ENCODE measurements around the gene GDNF.
"Not testable (repeated sequence)": the region's sequence is repeated elsewhere in the genome, so short reads cannot be mapped to it uniquely, and the experiment has no call there.

- TF ChIP-seq, protein P1, sequence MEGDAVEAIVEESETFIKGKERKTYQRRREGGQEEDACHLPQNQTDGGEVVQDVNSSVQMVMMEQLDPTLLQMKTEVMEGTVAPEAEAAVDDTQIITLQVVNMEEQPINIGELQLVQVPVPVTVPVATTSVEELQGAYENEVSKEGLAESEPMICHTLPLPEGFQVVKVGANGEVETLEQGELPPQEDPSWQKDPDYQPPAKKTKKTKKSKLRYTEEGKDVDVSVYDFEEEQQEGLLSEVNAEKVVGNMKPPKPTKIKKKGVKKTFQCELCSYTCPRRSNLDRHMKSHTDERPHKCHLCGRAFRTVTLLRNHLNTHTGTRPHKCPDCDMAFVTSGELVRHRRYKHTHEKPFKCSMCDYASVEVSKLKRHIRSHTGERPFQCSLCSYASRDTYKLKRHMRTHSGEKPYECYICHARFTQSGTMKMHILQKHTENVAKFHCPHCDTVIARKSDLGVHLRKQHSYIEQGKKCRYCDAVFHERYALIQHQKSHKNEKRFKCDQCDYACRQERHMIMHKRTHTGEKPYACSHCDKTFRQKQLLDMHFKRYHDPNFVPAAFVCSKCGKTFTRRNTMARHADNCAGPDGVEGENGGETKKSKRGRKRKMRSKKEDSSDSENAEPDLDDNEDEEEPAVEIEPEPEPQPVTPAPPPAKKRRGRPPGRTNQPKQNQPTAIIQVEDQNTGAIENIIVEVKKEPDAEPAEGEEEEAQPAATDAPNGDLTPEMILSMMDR (IDR thresholded peaks at IDR 0.05; ENCODE audit: insufficient read depth, low read length): not testable (repeated sequence)
- TF ChIP-seq REST (IDR thresholded peaks at IDR 0.05; ENCODE audit: insufficient replicate concordance, low read depth); POLR2AphosphoS5 (IDR thresholded peaks at IDR 0.05; ENCODE audit: low read depth); SPI1 (IDR thresholded peaks at IDR 0.05; ENCODE audit: borderline replicate concordance, low read depth); GABPA (IDR thresholded peaks at IDR 0.05; ENCODE audit: low read depth): not testable (repeated sequence)
These were observed 43.4 kb downstream of the GDNF start for GRCh38 chr5:37796435-37796834.

All from HL-60 (cell line).